NCI-H345 treated with DMSO at 0.1 percent for 48 hours (cell line): ENCODE results near the gene NCOA6.
A peak's percentile ranks its signal among the peaks of the same experiment; 100 is the strongest.
"Not testable (repeated sequence)": the region's sequence is repeated elsewhere in the genome, so short reads cannot be mapped to it uniquely, and the experiment has no call there.

Experiments
- DNase-seq: peaks from one replicate; lab custom pipeline; 2025; ENCODE audit not compliant: unreplicated experiment; lab: John Stamatoyannopoulos, UW

NCOA6 gene

GRCh38 chr20:34829191-34829590, 3.7 kb upstream of the NCOA6 start:
- DNase-seq: no peak

GRCh38 chr20:34824806-34825529, 483 bp downstream of the NCOA6 start:
- peak; percentile 41 for DNase-seq

- DNase-seq: peak; percentile 72
Measured at GRCh38 chr20:34824452-34824805, 1.0 kb downstream of the NCOA6 start.

GRCh38 chr20:34824026-34824425, 1.4 kb downstream of the NCOA6 start:
- no peak for DNase-seq

- DNase-seq: no peak
Measured at GRCh38 chr20:34820805-34821578, 4.5 kb downstream of the NCOA6 start.

- DNase-seq: no peak
Measured at GRCh38 chr20:34817801-34818200, 7.7 kb downstream of the NCOA6 start.

- DNase-seq: no peak
Measured at GRCh38 chr20:34817072-34817471, 8.4 kb downstream of the NCOA6 start.

- DNase-seq: no peak
Measured at GRCh38 chr20:34815636-34816035, 9.8 kb downstream of the NCOA6 start.

- DNase-seq: no peak
Measured at GRCh38 chr20:34808583-34808982, 16.9 kb downstream of the NCOA6 start.

GRCh38 chr20:34807944-34808465, 17.4 kb downstream of the NCOA6 start:
- not testable (repeated sequence) for DNase-seq

- DNase-seq: no peak
Measured at GRCh38 chr20:34806255-34806654, 19.2 kb downstream of the NCOA6 start.

GRCh38 chr20:34798871-34799270, 26.6 kb downstream of the NCOA6 start:
- no peak for DNase-seq

GRCh38 chr20:34798328-34798727, 27.1 kb downstream of the NCOA6 start:
- no peak for DNase-seq

GRCh38 chr20:34797012-34797995, 28.1 kb downstream of the NCOA6 start:
- DNase-seq: no peak

- no peak for DNase-seq
Measured at GRCh38 chr20:34794006-34794585, 31.4 kb downstream of the NCOA6 start.

- DNase-seq: no peak
Measured at GRCh38 chr20:34792687-34793363, 32.6 kb downstream of the NCOA6 start.

- DNase-seq: peak; percentile 11
Measured at GRCh38 chr20:34791289-34792020, 34.0 kb downstream of the NCOA6 start.

GRCh38 chr20:34781220-34781619, 44.2 kb downstream of the NCOA6 start:
- no peak for DNase-seq

- DNase-seq: not testable (repeated sequence)
Measured at GRCh38 chr20:34780291-34780690, 45.2 kb downstream of the NCOA6 start.
